GM19193 (cell line): ENCODE results near the gene IL15RA.

ENCODE experiments used
- POLR2A ChIP-seq: IDR thresholded peaks from 4 replicates; pipeline ENCODE4 v1.6.1; 2011; ENCODE audit not compliant: insufficient read depth, insufficient read length; ENCODE audit errors: extremely low read depth

The IL15RA gene

GRCh38 chr10:6009961-6010360 lies 32.6 kb upstream of the IL15RA start:
- no peak for TF ChIP-seq POLR2A

DNA sequence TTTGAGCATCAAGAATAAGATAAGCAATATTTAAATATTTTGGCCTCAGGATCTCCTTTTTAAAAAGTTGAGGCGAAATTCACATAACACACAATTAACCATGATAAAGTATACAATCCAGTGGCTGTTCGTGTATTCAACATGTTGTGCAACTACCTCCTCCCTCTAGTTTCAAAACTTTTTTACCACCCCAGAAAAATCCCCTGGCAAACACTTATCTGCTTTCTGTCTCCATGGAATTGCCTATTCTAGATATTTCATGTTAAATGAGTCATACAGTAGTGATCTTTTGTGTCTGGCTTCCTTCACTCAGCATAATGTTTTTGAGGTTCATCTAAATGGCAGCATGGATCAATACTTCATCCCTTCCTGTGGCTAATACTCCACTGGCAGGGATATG lies 31.8 kb upstream of the IL15RA start:
- TF ChIP-seq POLR2A = no peak

DNA sequence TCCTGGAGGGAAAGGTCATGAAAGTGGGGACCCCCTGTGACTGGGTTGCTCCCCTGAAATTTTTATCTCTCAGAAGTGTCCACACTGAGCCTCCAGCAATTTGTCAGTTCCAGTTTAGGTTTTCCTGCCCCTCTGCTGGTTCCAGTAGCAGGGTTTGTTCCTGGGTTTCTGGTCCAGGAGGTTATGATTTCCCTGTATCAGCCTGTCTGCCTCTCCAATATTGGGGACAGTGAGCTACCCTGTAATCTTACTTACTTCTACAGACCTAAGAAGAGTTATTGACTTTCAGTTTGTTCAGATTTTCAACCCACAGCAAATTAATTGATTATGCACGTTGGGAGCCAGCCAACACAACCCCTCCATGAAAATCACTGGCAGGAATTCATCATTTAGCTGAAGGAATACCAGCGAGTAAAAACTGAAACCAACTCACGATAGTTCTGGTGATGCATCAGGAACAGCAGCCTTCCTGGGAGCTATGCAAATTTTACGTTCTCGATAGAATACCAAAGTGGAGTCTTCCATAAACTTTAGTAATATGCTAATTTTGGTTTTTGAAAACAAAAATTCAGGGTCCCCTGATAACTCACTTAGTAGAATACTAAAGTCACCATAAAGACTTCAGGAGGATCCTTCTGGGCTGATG lies 31.3 kb upstream of the IL15RA start:
- no peak for TF ChIP-seq POLR2A

DNA sequence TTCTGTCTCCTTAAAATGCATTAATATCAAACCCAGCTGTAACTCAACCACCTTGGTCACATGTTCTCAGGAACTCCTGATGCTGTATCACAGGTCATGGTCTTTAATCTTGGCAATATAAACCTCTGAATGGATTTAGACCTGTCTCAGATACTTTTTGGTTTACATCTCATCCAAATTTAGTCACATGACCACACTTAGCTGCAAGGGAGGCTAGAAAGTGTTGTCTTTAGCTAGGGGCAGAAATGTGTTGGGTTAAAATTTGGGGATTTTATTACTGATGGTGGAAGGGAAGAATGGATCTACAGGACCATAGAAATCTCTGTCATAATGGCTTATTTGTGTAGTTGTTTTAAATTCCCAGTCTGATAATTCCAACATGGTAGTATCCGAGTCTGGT lies 29.6 kb upstream of the IL15RA start:
- TF ChIP-seq POLR2A = no peak

DNA sequence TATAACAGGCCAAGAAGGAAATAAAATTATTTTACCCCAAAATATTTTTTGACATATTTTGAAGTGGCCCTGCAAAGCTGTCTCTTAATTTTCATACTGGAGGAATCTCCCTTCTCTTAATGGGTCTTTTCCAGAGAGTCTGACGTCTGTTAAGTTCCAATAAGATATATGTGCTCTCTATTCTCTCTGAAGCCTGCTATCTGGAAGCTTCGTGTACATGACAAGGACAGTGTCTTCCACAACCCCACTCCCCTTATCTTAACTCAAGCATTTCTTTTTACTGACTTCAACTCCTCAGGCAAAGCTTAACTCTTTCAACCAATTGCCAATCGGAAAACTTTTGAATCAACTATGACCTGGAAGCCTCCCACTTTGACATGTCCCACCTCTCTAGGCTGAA lies 29.2 kb upstream of the IL15RA start:
- TF ChIP-seq POLR2A = no peak

- TF ChIP-seq POLR2A = no peak
These were observed 28.6 kb upstream of the IL15RA start for GRCh38 chr10:6005856-6006395.

DNA sequence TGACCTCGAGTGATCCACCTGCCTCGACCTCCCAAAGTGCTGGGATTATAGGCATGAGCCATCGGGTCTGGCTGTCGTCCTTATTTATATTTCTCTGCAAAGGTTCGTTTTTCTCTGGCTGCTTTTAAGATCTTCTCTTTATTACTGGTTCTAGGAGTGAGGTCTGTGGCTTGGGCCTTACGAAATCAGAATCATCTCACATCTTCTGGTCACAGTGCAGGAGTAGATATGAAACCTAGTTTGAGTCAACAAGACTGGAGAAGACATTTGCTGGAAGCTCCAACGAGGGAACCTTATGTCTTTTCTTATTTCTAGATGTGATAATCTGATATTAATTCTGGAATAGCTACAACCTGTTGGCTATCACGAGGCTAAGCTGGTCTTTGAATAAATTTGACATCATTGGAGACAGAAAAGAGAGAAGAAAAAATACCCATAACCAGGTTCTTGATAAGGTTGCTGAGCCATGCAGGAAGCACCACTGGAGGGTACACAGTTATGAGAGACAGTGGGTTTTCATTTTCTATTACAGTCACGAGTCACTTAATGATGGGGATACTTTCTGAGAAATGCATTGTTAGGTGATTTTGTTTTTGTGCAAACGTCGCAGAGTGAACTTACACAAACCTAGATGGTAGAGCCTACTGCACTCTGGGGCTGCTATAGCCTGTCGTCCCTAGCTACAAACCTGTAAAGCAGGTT lies 25.6 kb upstream of the IL15RA start:
- TF ChIP-seq POLR2A = no peak

GRCh38 chr10:5999440-6000165 lies 22.3 kb upstream of the IL15RA start:
- TF ChIP-seq POLR2A = no peak

- no peak for TF ChIP-seq POLR2A
These were observed 19.4 kb upstream of the IL15RA start for GRCh38 chr10:5996696-5997095.

DNA sequence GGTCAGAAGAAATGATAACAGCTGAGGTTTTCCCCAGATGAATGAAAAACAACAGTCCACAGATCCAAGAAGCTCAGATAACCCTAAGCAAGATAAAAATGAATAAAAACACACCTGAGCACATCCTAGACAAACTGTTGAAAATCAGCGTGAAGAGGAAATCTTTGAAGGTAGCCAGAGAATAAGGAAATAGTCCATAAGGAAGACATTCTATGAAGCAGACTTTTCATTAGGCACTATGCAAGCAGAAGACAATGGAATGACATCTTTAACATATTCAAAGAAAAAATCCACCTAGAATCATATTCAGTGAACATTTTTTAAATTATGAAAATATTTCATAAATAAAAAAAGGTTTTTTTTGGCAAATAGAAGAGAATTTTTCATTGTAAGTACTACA lies 15.1 kb upstream of the IL15RA start:
- TF ChIP-seq POLR2A = no peak

GRCh38 chr10:5991708-5992107 lies 14.4 kb upstream of the IL15RA start:
- TF ChIP-seq POLR2A = no peak

- TF ChIP-seq POLR2A = no peak
These were observed 12.4 kb upstream of the IL15RA start for GRCh38 chr10:5989756-5990155.

DNA sequence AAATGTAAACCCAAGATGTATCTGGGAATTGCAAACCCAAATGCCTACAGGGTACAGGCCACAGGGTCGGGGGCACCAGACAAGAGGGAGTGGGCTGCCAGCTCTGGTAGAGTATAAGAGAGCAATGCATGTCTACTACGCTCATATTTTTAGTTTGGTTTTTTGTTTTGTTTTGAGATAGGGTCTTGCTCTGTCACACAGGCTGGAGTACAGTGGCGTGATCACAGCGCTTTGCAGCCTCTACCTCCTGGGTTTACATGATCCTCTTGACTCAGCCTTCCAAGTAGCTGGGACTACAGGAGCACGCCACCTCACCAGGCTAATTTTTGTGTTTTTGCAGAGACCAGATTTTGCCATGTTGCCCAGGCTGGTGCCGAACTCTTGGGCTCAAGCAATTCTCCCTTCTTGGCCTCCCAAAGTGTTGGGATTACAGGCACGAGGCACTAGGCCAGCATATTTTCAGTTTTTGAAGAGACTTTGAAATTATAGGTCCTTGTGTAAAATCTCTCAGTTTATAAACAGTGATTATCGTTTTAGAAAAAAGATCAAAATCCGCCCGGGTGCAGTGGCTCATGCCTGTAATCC lies 11.1 kb upstream of the IL15RA start:
- TF ChIP-seq POLR2A = no peak

- no peak for TF ChIP-seq POLR2A
These were observed 10.4 kb upstream of the IL15RA start for GRCh38 chr10:5987747-5988146.

- TF ChIP-seq POLR2A = no peak
These were observed 7.7 kb upstream of the IL15RA start for GRCh38 chr10:5985029-5985428.
